CD4-positive, alpha-beta T cell treated with Interleukin-15 for 1 hour (primary cell): ENCODE results near the gene ADRA2B.
"Not testable (repeated sequence)": the region's sequence is repeated elsewhere in the genome, so short reads cannot be mapped to it uniquely, and the experiment has no call there.

Experiments
- DNase-seq: peaks from one replicate; pipeline ENCODE4 v3.0.0-alpha.2; 2020

The ADRA2B gene

DNA sequence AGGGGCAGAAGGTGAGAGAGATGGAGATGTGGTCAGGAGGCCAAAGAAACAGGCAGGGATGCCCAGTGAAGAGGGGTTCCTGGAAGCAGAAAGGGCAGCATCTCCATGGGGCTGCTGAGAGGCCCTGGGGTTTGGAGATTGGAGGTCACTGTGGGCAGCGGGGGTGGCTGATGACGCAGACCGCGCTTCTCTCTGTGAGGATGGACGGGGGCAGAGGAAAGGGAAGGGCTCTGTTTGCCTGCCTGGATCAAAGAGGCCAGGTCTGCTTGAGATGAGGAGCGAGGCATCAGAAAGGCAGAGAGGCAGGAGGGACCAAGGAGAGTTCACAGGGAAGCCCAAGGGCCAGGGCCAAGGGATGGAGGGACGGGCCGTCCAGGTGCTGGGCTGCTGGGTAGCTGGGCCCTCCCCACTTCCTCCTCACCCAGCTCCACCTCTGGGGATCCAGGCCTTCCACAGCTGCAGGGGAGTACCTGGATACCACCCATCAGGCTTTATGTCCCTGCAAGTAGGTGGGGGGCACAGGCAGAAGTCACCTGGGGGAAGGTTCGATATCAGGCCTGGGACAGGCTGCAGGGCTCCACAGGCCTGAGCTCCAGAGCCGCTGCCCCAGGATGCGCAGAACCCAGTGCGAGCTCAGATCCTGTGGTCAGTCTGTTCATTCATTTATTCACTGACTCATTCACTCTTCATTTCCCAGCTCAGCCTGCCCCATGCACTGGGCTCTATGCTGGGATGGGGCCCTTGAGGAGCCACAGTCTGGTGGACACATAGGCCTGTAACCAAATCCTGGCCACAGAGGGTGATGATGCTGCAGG, 30.6 kb downstream of the ADRA2B start:
- DNase-seq = no peak

DNA sequence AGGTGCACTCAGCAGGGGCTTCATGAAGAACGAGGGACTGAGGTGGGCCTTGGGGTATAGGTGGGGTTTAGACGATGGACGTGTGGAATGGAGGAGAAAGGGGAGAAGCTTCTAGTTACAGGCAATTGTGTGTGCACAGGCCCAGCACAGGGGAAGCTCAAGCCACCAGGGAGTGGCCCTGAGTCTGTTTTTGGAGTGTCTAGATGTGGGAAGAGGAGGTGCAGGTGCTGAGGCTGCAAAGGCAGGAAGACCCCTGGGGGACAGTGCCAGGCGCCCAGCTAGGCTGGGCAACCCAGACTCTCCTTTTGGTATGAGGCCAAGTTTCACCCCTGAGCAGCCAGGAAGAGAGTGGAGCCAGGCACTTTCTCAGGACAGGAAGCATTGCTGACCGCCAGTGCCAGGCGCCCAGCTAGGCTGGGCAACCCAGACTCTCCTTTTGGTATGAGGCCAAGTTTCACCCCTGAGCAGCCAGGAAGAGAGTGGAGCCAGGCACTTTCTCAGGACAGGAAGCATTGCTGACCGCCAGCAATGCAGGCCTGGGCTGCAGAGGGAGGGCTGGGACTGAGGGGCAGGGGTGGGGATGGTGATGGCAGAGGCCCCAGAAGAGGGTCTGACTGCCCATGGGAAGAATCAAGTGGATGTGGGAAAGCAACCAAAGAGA, 31.4 kb downstream of the ADRA2B start:
- DNase-seq = not testable (repeated sequence)

DNA sequence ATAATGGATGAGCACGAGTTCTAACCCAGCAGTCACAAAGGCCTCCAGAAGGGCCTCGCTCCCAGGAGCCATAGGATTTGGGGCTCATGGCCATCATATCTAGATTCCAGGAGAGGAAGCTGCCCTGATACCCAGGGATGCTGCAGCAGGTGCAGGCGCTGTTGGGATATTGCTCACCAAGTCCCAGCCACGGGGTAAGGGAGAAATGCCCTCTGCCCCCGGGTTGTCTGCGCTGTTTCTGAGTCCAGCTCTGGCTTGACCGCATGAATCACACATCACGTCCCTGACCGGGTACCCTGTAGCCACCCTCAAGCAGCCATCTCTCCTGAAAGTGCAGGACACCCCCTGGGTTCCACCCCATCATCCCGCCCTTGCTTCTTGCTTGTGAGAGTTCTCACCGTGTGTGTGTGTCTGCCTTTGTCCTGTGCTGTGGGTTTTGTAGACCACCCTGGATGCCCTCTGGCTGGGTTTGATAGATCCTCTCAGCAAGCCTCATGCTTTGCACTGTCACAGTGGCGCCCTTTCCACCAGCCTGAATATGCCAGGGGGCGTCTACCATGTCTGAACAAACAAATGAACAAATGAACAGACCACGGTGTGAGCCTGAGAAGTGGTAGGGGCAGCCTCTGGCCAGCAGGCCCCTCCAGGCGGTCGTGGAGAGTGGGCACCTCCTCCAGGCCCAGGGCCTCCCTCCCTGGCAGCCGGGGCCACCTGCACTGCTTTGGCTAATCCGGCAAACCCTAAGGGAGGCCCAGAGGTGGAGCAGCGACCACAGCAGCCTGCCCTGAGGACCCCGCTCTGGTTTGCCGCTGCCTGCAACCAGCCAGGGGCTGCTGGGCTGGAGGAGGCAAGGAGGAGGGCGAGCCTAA, 32.1 kb downstream of the ADRA2B start:
- DNase-seq = no peak

DNA sequence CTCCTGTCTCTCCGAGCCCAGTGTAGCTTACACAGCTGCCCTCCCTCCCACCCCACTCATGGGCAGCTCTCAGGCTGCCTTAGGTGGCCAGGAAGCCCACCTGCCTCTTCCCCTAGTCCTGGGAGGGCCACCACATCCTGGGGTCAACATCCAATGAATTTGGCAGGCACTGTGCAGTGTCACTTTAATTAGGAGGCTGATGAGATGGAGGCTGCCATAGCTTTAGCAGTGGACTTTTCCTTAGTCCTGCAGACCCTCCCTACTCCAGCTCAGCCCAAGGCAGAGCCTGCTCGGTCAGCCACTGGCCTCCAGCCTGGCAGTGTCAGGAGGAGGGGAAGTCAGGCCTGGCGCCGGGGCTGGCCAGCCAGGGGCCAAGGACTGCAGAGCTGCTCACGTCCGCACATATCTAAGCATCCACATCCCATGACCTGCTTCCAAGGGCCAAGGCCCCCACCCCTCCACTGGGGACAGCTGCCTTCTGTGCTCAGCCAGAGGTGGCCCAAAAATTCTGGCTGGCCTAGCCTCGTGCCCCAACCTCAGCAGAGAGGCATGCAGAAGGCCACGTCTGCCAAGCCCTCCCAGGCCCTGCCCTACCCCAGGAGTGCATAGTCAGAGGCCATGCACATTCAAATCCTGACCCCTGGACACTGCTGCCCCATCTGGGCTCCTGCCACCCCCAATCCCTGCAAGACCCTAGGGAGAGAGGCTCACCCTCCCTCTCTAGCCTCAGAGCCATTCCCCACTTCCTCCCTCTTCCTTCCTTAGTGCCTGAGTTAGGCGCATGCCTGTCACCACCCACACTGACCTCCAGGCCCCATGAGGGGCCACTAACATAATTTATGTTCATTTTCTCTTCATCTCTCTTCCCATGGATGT, 33.1 kb downstream of the ADRA2B start:
- no peak for DNase-seq

DNA sequence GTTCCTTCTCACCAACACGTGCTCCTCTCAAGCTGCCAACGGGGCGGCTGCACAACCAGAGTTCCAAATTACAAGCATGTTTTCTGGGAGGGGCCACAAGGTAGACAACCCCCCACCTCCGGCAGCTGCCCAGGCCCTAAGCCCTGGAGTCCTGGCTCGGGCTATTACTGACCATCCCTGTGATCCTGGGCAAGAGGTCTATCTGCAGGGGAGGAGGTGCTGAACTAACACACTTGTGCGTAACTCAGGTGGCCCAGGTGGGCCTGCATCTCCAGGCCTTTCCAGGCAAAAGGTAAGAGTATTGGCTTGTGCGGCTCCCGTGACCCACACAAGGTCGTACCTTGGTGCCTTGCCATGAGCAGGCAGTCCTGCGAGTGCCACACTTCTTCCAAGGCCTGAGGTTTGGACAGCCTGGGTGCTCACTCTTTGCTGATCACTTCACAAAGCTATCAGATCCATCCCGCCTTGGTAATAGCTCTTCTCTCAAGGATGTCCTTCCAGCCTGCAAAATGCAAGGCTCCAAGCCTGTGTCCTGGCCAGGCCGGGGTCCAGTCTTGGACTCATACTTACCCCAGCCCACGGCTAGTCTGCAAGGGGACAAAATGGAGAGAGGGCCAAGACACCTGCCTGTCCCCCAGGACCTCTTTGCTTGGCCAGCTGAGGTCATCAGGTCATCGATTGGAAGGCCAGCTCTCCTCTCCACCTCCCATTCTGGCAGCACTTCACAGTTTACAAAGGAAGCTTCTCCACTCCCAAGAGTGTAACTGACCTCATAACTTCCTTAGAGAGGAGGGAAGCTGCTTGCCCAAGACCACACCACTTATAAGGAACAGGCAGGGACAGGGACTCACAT, 33.9 kb downstream of the ADRA2B start:
- DNase-seq = no peak

DNA sequence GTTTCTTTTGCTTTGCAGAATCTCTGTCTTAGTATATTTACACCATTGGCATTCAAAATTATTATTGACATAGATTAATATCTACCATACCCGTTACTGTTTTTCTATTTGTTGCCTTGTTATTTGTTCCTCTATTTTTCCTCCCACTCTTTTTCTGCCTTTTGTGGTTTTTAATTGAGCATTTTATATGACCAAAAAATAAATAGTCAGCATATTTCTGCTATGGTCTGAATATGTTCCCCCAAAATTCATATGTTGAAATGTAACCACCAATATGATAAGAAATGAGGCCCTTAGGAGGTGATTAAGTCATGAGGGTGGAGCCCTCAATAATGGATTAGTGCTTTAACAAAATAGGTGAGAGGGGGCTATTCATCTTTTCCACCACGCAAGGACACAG, 35.3 kb downstream of the ADRA2B start:
- no peak for DNase-seq

DNA sequence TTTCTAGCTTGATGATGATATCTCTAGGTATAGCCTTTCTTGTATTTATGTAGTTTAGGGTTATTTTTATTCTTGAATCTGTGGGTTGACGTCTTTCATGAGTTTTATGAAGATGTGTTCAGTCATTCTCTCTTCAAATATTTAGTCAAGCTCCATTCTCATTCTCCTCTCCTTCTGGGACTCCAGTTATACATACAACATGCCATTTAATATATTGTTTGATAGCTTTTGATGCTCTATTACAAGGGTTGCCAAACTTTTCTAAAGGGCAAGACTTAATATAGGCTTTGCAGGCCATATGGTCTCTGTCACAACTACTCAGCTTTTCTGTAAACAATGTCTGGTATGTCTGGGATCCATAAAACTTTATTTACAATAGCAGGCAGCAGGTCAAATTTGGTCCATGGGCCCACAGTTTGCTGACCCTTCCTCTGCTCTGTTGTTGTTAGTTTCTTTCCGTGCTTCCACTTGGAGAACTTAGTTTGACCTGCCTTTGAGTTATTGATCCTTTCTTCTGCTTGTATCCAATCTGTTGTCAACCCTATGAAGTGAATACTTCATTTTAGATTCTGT, 41.1 kb downstream of the ADRA2B start:
- DNase-seq = no peak

DNA sequence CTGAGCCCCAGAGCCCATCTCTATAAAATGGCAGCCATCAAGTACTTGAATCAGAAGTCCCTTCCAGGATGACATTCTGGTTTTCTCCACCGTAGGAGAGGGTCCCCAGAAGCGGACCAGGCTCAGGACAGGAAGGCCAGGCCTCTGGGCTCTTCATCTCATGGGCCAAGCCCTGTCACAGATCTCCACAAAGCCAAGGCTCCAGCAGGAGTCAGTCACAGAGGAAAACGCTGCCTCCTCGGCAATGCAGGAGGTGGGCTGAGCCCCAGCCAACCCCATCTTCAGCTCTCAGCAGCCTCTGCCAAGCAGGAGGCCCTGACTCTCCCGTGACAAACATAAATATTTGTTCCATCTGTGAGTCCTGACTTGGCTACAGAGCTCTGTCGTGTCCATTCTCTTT, 42.2 kb downstream of the ADRA2B start:
- DNase-seq = no peak

DNA sequence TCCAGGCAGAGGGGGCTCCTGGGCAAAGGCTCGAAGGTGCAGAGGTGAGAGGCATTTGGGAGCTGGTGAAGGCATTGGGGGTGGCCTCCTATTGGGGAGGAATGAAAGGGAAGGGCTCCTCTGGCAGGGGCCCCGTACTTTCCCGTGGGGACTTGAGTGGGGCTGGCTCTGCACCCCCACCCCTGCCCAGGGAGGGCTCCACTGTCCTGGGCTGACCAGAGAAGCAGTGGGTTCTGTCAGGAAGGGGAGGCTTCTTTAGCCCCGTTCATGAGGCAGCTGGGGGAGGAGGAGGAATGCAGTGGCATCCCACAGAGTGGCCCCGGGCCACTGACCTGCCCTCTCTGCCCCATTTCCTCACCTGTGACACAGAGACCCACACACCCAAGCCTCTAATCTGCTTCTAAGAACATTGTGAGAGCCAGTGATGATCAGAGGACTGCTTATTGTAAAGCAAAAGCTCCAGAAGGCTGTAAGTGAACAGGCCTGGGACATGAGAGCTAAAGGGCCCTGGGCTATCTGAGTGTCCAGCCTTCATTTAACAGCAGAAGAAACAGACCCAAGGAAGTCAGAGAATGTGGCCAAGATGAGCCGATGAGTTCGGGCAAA, 43.1 kb downstream of the ADRA2B start:
- no peak for DNase-seq

DNA sequence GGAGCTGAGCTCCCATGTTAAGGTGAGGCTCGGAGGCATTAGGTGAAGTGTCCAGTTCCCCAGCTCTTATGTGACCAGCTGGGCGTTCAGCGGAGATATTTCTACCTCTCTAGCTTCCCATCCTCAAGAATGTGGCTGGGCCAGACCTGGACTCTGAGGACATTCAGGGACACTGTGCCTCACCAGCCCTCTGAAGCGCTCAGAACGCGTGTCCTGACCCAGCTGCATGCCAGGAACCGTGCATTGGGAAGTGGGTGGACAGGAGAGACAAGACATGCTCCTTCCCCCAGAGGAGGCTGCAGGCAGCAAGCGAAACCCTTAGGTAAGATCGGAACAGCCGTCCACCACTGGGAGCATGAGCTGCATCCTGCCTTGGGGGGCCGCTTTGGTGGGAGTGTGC, 43.6 kb downstream of the ADRA2B start:
- no peak for DNase-seq

- not testable (repeated sequence) for DNase-seq
These were observed 44.3 kb downstream of the ADRA2B start for GRCh38 chr2:96071977-96072491.

DNA sequence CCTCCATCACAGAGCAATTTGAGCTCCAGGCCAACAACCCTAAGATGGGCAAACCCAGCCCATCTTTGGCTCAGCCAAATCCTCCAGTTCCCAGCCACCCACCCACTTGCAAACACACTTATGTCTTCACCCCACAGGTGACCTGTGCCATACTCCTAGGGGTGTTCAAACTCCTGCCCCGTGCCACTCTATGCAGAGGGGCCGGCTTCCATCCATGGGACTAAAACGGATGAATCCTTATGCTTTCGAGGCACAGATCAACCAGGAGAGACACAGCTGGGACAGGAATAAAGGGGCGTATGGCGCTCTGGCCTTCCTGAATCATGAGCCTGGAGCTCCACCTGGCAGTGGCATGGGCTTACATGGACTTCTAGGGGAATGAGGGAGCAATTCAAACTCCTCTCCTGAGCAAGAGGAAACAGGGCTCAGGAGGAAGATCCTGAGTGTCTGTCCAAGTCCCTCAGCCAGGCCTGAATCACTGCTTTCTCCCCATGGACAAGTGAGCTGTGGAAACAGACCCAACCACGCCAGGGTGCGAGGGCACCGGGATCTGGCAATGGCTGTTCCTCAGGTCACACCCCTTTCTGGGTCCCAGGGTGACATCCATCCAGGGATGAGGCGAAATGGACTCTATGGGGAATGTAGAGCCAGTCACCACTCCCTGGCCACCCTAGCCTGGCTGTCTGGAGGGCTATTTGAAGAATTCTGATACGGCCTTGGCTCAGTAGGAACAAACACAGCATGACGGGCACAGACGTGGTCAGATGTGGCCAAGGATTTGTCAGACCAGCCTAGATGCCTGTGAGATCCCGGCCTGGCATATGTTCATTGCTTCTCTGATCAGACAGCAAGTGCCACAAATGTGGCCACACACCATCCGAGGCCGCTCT, 45.0 kb downstream of the ADRA2B start:
- DNase-seq = not testable (repeated sequence)

GRCh38 chr2:96070351-96070750, 46.0 kb downstream of the ADRA2B start:
- not testable (repeated sequence) for DNase-seq

- not testable (repeated sequence) for DNase-seq
These were observed 46.5 kb downstream of the ADRA2B start for GRCh38 chr2:96069878-96070277.

- not testable (repeated sequence) for DNase-seq
These were observed 48.3 kb downstream of the ADRA2B start for GRCh38 chr2:96067902-96068581.

- not testable (repeated sequence) for DNase-seq
These were observed 49.2 kb downstream of the ADRA2B start for GRCh38 chr2:96067098-96067660.

DNA sequence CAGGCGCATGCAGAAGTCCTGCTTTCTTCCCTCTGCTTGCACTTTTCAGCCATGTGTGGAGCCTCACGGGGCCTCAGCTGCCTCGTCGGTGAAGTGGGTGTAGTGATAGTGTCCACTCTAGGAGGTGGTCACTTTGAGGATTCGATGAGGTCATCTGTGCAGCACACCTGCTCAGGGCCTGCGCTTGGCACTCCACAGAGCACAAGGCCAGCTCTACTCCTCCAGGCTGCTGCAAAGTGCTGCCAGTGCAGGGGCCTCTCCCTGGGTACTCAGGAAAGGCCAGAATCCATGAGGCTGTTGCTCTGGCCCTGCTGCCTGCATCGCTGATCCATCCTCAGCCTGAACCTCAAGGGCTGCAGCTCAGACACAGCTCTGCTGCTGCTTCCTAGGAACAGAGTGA, 49.9 kb downstream of the ADRA2B start:
- not testable (repeated sequence) for DNase-seq

DNA sequence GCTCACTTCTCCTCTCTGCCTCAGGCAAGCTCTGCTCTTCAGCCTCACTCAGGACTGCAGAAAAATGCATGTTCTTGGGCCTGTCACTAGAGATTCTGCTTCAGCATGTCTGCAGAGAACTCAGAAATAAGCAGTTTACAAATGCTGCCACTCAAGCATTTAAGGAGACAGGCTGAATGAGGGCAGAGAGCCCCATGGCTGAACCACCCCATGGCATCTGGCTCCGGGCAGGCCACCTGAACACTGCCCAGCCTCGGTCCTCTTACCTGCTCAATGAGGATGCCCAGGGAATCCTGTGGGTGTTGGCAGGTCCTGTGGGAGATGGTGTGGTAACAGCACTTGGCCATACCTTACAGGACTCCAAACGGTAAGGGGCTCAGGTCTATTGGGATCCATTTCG, 50.4 kb downstream of the ADRA2B start:
- not testable (repeated sequence) for DNase-seq
